A549 (cell line): ENCODE results near the gene ASTL. TPM values are rescaled to one million over a fixed set of nuclear protein-coding genes. Genes with fewer than 3 reads are reported as not detected.

Experiments
- ATAC-seq, 2 experiments: fragments of 200-7000 bp in 1 of 2; fragments of >200 bp in 1 of 2; cut with Nextera tagmentation in 1 of 2; cut with Tn5 transposase in 1 of 2; 3 replicates each; pipeline versions ENCODE4 v1.8.0 to v1.9.1; 2018 to 2020; ENCODE audit warnings: mild to moderate bottlenecking in 1 of 2, moderate library complexity in 1 of 2
- CTCF ChIA-PET: fragments of 300-600 bp; sonication (Branson Sonifier 250); formaldehyde crosslinking; extraction: SDS; loops from one replicate; lab custom pipeline; 2021; ENCODE audit warnings: antibody characterized with exemption, inconsistent platforms; lab: Yijun Ruan, JAX
- POLR2A ChIA-PET: fragments of 350-600 bp; formaldehyde crosslinking; extraction: SDS; loops from one replicate; lab custom pipeline; 2021; ENCODE audit warnings: antibody characterized with exemption, inconsistent platforms; lab: Yijun Ruan, JAX
- DNase-seq, 2 experiments: peaks; one replicate each; pipeline versions ENCODE4 v3.0.0 to v3.0.0-alpha.2; 2011 to 2016; ENCODE audit warnings: low read depth in 1 of 2, low spot score in 1 of 2
- FAIRE-seq: peaks from 2 replicates; lab custom pipeline; 2011; peaks lifted over from hg19 to GRCh38; lab: Jason Lieb, UNC
- H3K27ac ChIP-seq, 2 experiments: fragments of >200 bp; sonication (Bioruptor Twin); formaldehyde crosslinking; 3 replicates each; pipeline ENCODE4 v1.5.1; 2016 to 2017
- H3K4me1 ChIP-seq: fragments of >200 bp; sonication (Bioruptor Twin); formaldehyde crosslinking; 3 replicates; pipeline ENCODE4 v1.6.1; 2016
- H3K4me2 ChIP-seq: fragments of >200 bp; sonication (Bioruptor Twin); formaldehyde crosslinking; 3 replicates; pipeline ENCODE4 v1.6.1; 2016
- H3K4me3 ChIP-seq: fragments of >200 bp; sonication (Bioruptor Twin); formaldehyde crosslinking; 3 replicates; pipeline ENCODE4 v1.5.1; 2016
- H3K9me3 ChIP-seq: fragments of >200 bp; sonication (Bioruptor Twin); formaldehyde crosslinking; 3 replicates; pipeline ENCODE4 v1.6.1; 2016
- CBX2 ChIP-seq: fragments of 200-600 bp; sonication (generic); IDR thresholded peaks from 2 replicates; pipeline ENCODE4 v1.6.1; 2016; ENCODE audit warnings: low read depth, mild to moderate bottlenecking, borderline replicate concordance
- CEBPB ChIP-seq, 2 experiments: fragments of >200 bp in 1 of 2; sonication (Bioruptor Twin) in 1 of 2; formaldehyde crosslinking in 1 of 2; IDR thresholded peaks; 2 replicates each; pipeline ENCODE4 v1.6.1; 2012 to 2016
- HEYL ChIP-seq: fragments of 250-450 bp; sonication (Bioruptor Pico); IDR thresholded peaks from 2 replicates; pipeline ENCODE4 v1.8.0; 2021; ENCODE audit warnings: mild to moderate bottlenecking, moderate library complexity
- HOXB13 ChIP-seq: fragments of 250-450 bp; sonication (Bioruptor Pico); IDR thresholded peaks from 2 replicates; pipeline ENCODE4 v1.5.0; 2020; ENCODE audit warnings: low read depth, mild to moderate bottlenecking, moderate library complexity
- HOXB5 ChIP-seq: fragments of 250-450 bp; sonication (Bioruptor Pico); IDR thresholded peaks from 2 replicates; pipeline ENCODE4 v1.5.0; 2020; ENCODE audit warnings: mild to moderate bottlenecking, moderate library complexity
- JUNB ChIP-seq: fragments of >200 bp; sonication (Bioruptor Twin); formaldehyde crosslinking; IDR thresholded peaks from 2 replicates; pipeline ENCODE4 v1.6.1; 2016
- KDM1A ChIP-seq: fragments of 200-600 bp; sonication (generic); IDR thresholded peaks from 2 replicates; pipeline ENCODE4 v1.6.1; 2016; ENCODE audit warnings: low read depth, mild to moderate bottlenecking
- KDM5A ChIP-seq: fragments of 200-600 bp; sonication (generic); IDR thresholded peaks from 2 replicates; pipeline ENCODE4 v1.6.1; 2016; ENCODE audit warnings: antibody characterized with exemption, mild to moderate bottlenecking
- MAZ ChIP-seq: fragments of 150-350 bp; IDR thresholded peaks from 2 replicates; pipeline ENCODE4 v1.6.1; 2014; ENCODE audit warnings: antibody characterized with exemption, low read depth, low read length, borderline replicate concordance
- MYC ChIP-seq: IDR thresholded peaks from 2 replicates; pipeline ENCODE4 v1.6.1; 2012; ENCODE audit warnings: mild to moderate bottlenecking, inconsistent platforms, low read length, improper control_type of control experiment, borderline replicate concordance
- PHF8 ChIP-seq: fragments of 200-600 bp; sonication (generic); IDR thresholded peaks from 2 replicates; pipeline ENCODE4 v1.6.1; 2016; ENCODE audit warnings: low read depth, mild to moderate bottlenecking, antibody characterized with exemption, moderate library complexity, borderline replicate concordance
- POLR2AphosphoS2 ChIP-seq: conservative IDR thresholded peaks from 2 replicates; pipeline ENCODE4 v1.6.1; 2012; ENCODE audit warnings: low read length, improper control_type of control experiment, inconsistent platforms
- RAD21 ChIP-seq, 2 experiments: fragments of >200 bp in 1 of 2; sonication (Bioruptor Twin) in 1 of 2; formaldehyde crosslinking in 1 of 2; IDR thresholded peaks in 1 of 2; conservative IDR thresholded peaks in 1 of 2; 2 replicates in 1 of 2; 3 replicates in 1 of 2; pipeline ENCODE4 v1.6.1; 2012 to 2018; ENCODE audit warnings: inconsistent platforms in 1 of 2
- RCOR1 ChIP-seq: fragments of 150-350 bp; IDR thresholded peaks from 2 replicates; pipeline ENCODE4 v1.6.1; 2014; ENCODE audit warnings: antibody characterized with exemption, low read length, low read depth
- RNF2 ChIP-seq: fragments of 200-600 bp; sonication (generic); IDR thresholded peaks from 2 replicates; pipeline ENCODE4 v1.6.1; 2016; ENCODE audit warnings: low read depth, mild to moderate bottlenecking, antibody characterized with exemption, moderate library complexity, borderline replicate concordance
- ZFP36 ChIP-seq: fragments of 450-650 bp; IDR thresholded peaks from 2 replicates; pipeline ENCODE4 v1.6.1; 2014; ENCODE audit warnings: borderline replicate concordance; ENCODE audit not compliant: partially characterized antibody
- ZSCAN20 ChIP-seq: fragments of 250-450 bp; sonication (Bioruptor Pico); IDR thresholded peaks from 2 replicates; pipeline ENCODE4 v1.8.0; 2022; ENCODE audit warnings: mild to moderate bottlenecking, moderate library complexity
- WGBS: methylation state at CpG from one replicate; pipeline ENCODE4 v1.1.6; 2017; ENCODE audit errors: missing lambda C conversion rate; 5-methylcytosine and 5-hydroxymethylcytosine counted together
- polyA plus RNA-seq, 4 experiments: library from polyadenylated mRNA; depleted of rRNA in 3 of 4; stranded (reverse); fragments of >200 nt; fragmentation: RNase III in 1 of 4; extraction: RNeasy Plus Mini Kit Qiagen cat#74134 plus additional on column Dnase treatment in 1 of 4; gene quantifications; 2 replicates in 3 of 4; 3 replicates in 1 of 4; pipeline ENCODE4 v1.2.3, GENCODE V29; 2011 to 2017
- TF ChIP-seq, protein P1 (sequence below): fragments of 250-450 bp; sonication (Bioruptor Pico); IDR thresholded peaks from 2 replicates; pipeline ENCODE4 v1.5.0; 2021; ENCODE audit warnings: mild to moderate bottlenecking, moderate library complexity, borderline replicate concordance
- TF ChIP-seq, protein P2 (sequence below): fragments of >200 bp; sonication (Bioruptor Twin); formaldehyde crosslinking; IDR thresholded peaks from 3 replicates; pipeline ENCODE4 v1.5.1; 2016
- TF ChIP-seq, protein P3 (sequence below): IDR thresholded peaks from 2 replicates; pipeline ENCODE4 v1.6.1; 2012; ENCODE audit warnings: low read depth, borderline replicate concordance
- TF ChIP-seq, protein P4 (sequence below): fragments of 450-650 bp; IDR thresholded peaks from 2 replicates; pipeline ENCODE4 v1.6.1; 2014; ENCODE audit warnings: antibody characterized with exemption
- TF ChIP-seq, protein P5 (sequence below): IDR thresholded peaks from 2 replicates; pipeline ENCODE4 v1.6.1; 2012
- TF ChIP-seq, protein P6 (sequence below): fragments of 200-600 bp; sonication (generic); IDR thresholded peaks from 2 replicates; pipeline ENCODE4 v1.6.1; 2016; ENCODE audit warnings: antibody characterized with exemption, mild to moderate bottlenecking, moderate library complexity

Gene ASTL
- polyA plus RNA-seq, 2 of the 4 experiments (the other 2 are of a cell fraction): not detected

DNA sequence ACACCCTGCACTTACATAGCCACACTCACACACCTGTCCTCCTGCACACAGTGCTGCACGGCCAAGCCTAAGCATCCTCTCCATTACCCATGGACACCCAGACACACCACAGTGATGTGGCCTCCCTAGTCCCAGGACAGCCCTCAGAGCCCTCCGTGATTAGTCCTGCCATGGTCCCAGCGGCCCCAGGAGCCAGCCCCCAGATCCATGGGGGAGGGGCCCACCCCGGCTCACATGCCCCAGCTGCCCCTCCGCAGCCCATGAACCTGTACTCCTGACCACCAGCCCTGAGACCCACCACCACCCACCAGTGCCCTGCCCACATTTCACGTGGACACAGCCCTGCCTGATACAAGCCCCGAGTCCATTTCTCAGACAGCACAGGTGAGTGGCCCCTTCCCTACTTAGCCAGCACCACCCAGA is 15.0 kb upstream of the ASTL start:
- no peak for FAIRE-seq
- Histone ChIP-seq H3K4me3 (no peak overlapping the region), H3K4me2 (no peak overlapping the region), H3K9me3 (no peaks in the 10 kb centered on the region), H3K4me1 (peaks cover 5% of the 10 kb centered on the region; the same call in 1 of the 3 replicates), H3K27ac (no peak overlapping the region)
- ChIA-PET POLR2A (no interaction called here), CTCF (interaction anchor here (1.4 to 2.8 kb wide), 5 partner anchors 10 to 36 kb away, joined by 3 to 14 read pairs (median 8); no protein-coding TSS in a partner anchor)
- no peak for TF ChIP-seq RCOR1
- TF ChIP-seq CEBPB (IDR thresholded peaks at IDR 0.05): no peak
- no peak for TF ChIP-seq RNF2
- no peak for TF ChIP-seq JUNB
- TF ChIP-seq, protein P1, sequence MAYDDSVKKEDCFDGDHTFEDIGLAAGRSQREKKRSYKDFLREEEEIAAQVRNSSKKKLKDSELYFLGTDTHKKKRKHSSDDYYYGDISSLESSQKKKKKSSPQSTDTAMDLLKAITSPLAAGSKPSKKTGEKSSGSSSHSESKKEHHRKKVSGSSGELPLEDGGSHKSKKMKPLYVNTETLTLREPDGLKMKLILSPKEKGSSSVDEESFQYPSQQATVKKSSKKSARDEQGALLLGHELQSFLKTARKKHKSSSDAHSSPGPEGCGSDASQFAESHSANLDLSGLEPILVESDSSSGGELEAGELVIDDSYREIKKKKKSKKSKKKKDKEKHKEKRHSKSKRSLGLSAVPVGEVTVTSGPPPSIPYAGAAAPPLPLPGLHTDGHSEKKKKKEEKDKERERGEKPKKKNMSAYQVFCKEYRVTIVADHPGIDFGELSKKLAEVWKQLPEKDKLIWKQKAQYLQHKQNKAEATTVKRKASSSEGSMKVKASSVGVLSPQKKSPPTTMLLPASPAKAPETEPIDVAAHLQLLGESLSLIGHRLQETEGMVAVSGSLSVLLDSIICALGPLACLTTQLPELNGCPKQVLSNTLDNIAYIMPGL (CRISPR knock-in tag): no peak
- TF ChIP-seq, protein P2, sequence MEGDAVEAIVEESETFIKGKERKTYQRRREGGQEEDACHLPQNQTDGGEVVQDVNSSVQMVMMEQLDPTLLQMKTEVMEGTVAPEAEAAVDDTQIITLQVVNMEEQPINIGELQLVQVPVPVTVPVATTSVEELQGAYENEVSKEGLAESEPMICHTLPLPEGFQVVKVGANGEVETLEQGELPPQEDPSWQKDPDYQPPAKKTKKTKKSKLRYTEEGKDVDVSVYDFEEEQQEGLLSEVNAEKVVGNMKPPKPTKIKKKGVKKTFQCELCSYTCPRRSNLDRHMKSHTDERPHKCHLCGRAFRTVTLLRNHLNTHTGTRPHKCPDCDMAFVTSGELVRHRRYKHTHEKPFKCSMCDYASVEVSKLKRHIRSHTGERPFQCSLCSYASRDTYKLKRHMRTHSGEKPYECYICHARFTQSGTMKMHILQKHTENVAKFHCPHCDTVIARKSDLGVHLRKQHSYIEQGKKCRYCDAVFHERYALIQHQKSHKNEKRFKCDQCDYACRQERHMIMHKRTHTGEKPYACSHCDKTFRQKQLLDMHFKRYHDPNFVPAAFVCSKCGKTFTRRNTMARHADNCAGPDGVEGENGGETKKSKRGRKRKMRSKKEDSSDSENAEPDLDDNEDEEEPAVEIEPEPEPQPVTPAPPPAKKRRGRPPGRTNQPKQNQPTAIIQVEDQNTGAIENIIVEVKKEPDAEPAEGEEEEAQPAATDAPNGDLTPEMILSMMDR: no peak
- no peak for TF ChIP-seq MAZ
- TF ChIP-seq, protein P3, sequence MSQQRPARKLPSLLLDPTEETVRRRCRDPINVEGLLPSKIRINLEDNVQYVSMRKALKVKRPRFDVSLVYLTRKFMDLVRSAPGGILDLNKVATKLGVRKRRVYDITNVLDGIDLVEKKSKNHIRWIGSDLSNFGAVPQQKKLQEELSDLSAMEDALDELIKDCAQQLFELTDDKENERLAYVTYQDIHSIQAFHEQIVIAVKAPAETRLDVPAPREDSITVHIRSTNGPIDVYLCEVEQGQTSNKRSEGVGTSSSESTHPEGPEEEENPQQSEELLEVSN: no peak
- TF ChIP-seq, protein P4, sequence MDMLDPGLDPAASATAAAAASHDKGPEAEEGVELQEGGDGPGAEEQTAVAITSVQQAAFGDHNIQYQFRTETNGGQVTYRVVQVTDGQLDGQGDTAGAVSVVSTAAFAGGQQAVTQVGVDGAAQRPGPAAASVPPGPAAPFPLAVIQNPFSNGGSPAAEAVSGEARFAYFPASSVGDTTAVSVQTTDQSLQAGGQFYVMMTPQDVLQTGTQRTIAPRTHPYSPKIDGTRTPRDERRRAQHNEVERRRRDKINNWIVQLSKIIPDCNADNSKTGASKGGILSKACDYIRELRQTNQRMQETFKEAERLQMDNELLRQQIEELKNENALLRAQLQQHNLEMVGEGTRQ: no peak
- TF ChIP-seq HOXB13 (CRISPR knock-in tag): no peak
- no peak for TF ChIP-seq HEYL (CRISPR knock-in tag)
- no peak for TF ChIP-seq ZFP36
- no peak for TF ChIP-seq ZSCAN20 (CRISPR knock-in tag)
- no peak for TF ChIP-seq RAD21 (conservative IDR thresholded peaks at IDR 0.05 in 1 of 2, IDR thresholded peaks at IDR 0.05 in 1 of 2)
- TF ChIP-seq MYC: no peak
- TF ChIP-seq PHF8: no peak
- TF ChIP-seq KDM1A: no peak
- TF ChIP-seq KDM5A: no peak
- no peak for ATAC-seq
- 47% methylated on average over 3 of the region's 7 CpGs for WGBS
- DNase-seq: no peak

DNA sequence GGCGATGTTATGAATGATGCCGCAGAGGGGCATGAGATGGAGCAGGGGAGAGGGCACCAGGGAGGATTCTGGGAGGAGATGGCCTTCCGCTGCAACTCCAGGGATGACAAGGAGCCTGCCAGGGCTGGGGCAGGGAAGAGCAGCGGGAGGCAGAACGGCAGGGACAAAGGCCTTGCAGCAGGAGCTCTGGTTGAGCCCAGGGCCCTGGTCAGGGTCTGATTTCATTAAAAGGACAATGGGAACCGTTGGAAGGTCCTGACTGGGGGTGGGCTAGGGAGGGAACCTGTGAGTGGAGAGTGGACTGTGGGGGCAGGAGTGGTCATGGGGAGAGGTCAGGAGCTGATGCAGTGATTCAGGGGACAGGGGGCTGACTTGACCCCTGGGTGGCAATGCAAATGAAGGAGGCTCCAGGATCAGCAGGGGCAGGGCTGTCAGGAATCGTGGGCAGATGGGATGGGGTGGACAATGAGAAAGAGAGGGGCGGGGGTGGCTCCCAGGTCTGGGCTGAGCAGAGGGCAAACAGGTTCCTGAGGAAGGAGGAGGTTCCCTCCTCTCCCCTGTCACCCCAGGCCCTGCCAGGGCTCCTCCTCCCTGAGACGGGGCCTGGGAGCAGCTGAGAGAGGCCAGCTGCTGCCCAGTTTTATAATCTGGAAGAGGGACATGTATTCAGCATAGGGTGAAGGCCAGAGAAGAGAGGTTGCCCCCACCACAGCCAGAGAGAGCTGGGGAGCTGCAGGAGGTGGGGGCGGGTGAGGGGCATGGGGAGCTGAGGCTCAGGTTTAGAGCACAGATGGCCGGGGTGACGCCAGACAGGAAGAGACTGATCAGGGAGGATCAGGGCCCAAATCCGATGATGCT is 14.2 kb upstream of the ASTL start:
- H3K27ac ChIP-seq: no peak overlapping the region
- FAIRE-seq (no peak), DNase-seq (no peak), ATAC-seq (no peak)
- ChIA-PET CTCF (interaction anchor here (1.1 to 2.8 kb wide), 8 partner anchors 8 to 160 kb away, joined by 3 to 14 read pairs (median 4); no protein-coding TSS in a partner anchor), POLR2A (no interaction called here)
- WGBS: 79% methylated on average over 9 of the region's 13 CpGs
- no peak overlapping the region for H3K4me2 ChIP-seq
- no peak overlapping the region for H3K4me3 ChIP-seq
- no peaks in the 10 kb centered on the region for H3K9me3 ChIP-seq
- H3K4me1 ChIP-seq: peaks cover 6% of the 10 kb centered on the region; the same call in 1 of the 3 replicates
- TF ChIP-seq HOXB5 (CRISPR knock-in tag): no peak
- TF ChIP-seq ZSCAN20 (CRISPR knock-in tag): no peak
- TF ChIP-seq, protein P5, sequence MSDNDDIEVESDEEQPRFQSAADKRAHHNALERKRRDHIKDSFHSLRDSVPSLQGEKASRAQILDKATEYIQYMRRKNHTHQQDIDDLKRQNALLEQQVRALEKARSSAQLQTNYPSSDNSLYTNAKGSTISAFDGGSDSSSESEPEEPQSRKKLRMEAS: no peak
- TF ChIP-seq, protein P1 (CRISPR knock-in tag): no peak
- TF ChIP-seq, protein P6, sequence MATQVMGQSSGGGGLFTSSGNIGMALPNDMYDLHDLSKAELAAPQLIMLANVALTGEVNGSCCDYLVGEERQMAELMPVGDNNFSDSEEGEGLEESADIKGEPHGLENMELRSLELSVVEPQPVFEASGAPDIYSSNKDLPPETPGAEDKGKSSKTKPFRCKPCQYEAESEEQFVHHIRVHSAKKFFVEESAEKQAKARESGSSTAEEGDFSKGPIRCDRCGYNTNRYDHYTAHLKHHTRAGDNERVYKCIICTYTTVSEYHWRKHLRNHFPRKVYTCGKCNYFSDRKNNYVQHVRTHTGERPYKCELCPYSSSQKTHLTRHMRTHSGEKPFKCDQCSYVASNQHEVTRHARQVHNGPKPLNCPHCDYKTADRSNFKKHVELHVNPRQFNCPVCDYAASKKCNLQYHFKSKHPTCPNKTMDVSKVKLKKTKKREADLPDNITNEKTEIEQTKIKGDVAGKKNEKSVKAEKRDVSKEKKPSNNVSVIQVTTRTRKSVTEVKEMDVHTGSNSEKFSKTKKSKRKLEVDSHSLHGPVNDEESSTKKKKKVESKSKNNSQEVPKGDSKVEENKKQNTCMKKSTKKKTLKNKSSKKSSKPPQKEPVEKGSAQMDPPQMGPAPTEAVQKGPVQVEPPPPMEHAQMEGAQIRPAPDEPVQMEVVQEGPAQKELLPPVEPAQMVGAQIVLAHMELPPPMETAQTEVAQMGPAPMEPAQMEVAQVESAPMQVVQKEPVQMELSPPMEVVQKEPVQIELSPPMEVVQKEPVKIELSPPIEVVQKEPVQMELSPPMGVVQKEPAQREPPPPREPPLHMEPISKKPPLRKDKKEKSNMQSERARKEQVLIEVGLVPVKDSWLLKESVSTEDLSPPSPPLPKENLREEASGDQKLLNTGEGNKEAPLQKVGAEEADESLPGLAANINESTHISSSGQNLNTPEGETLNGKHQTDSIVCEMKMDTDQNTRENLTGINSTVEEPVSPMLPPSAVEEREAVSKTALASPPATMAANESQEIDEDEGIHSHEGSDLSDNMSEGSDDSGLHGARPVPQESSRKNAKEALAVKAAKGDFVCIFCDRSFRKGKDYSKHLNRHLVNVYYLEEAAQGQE: no peak
- no peak for TF ChIP-seq CBX2
- TF ChIP-seq POLR2AphosphoS2: no peak
